ENCODE measurements around the gene MRPL43. TPM values are rescaled to one million over a fixed set of nuclear protein-coding genes. Genes with fewer than 3 reads are reported as not detected.

The MRPL43 gene
- total and polyA plus RNA-seq, 5 donors = 47.2 to 90.6 (median 61.2) TPM

GRCh38 chr10:101018600-101019439 lies 31.5 kb upstream of the MRPL43 start:
- intact Hi-C loops (cut with DNase I) = no loop called here
- H3K27me3 ChIP-seq (ENCODE audit: control insufficient read depth, insufficient read depth) = no peaks in the 10 kb centered on the region
- WGBS = 16% methylated on average over 45 of the region's 45 CpGs
- H3K4me3 ChIP-seq (ENCODE audit: low read length) = no peak overlapping the region
- ATAC-seq (peak; percentile 66 to 83), DNase-seq (peak; percentile 88 to 94 (median 94))
- no peaks in the 10 kb centered on the region for H3K4me1 ChIP-seq (ENCODE audit: control insufficient read depth, insufficient read depth, low read length)
- H3K27ac ChIP-seq (ENCODE audit: low read length) = no peak overlapping the region
- no peaks in the 10 kb centered on the region for H3K9me3 ChIP-seq (ENCODE audit: control insufficient read depth, low read length)

GRCh38 chr10:101018118-101018599 lies 30.9 kb upstream of the MRPL43 start:
- Histone ChIP-seq H3K27ac (ENCODE audit: low read length) (no peak overlapping the region), H3K4me1 (ENCODE audit: control insufficient read depth, insufficient read depth, low read length) (no peaks in the 10 kb centered on the region), H3K4me3 (ENCODE audit: low read length) (no peak overlapping the region), H3K9me3 (ENCODE audit: control insufficient read depth, low read length) (no peaks in the 10 kb centered on the region), H3K27me3 (ENCODE audit: control insufficient read depth, insufficient read depth) (no peaks in the 10 kb centered on the region)
- 52% methylated on average over 20 of the region's 20 CpGs for WGBS
- intact Hi-C loops (cut with DNase I) = no loop called here
- no peak for ATAC-seq
- no peak for DNase-seq

- Histone ChIP-seq H3K4me3 (ENCODE audit: low read length) (no peak overlapping the region), H3K4me1 (ENCODE audit: control insufficient read depth, insufficient read depth, low read length) (no peaks in the 10 kb centered on the region), H3K27me3 (ENCODE audit: control insufficient read depth, insufficient read depth) (no peaks in the 10 kb centered on the region), H3K27ac (ENCODE audit: low read length) (no peak overlapping the region), H3K9me3 (ENCODE audit: control insufficient read depth, low read length) (no peaks in the 10 kb centered on the region)
- intact Hi-C loops (cut with DNase I) = no loop called here
- ATAC-seq = no peak
- 69% methylated on average over 5 of the region's 5 CpGs for WGBS
- no peak for DNase-seq
Measured at GRCh38 chr10:101016814-101017213, 29.5 kb upstream of the MRPL43 start.

GRCh38 chr10:101015582-101015973 lies 28.3 kb upstream of the MRPL43 start:
- ATAC-seq = no peak
- intact Hi-C loops (cut with DNase I) = no loop called here
- Histone ChIP-seq H3K4me1 (ENCODE audit: control insufficient read depth, insufficient read depth, low read length) (no peaks in the 10 kb centered on the region), H3K27ac (ENCODE audit: low read length) (no peak overlapping the region), H3K27me3 (ENCODE audit: control insufficient read depth, insufficient read depth) (no peaks in the 10 kb centered on the region), H3K4me3 (ENCODE audit: low read length) (no peak overlapping the region), H3K9me3 (ENCODE audit: control insufficient read depth, low read length) (no peaks in the 10 kb centered on the region)
- peak in 1 of 3 donors; percentile 65 for DNase-seq
- WGBS = 77% methylated on average over 8 of the region's 8 CpGs

- WGBS = 45% methylated on average over 7 of the region's 7 CpGs
- H3K4me3 ChIP-seq (ENCODE audit: low read length) = no peak overlapping the region
- no peak overlapping the region for H3K27ac ChIP-seq (ENCODE audit: low read length)
- H3K9me3 ChIP-seq (ENCODE audit: control insufficient read depth, low read length) = no peaks in the 10 kb centered on the region
- DNase-seq = no peak
- no peak for ATAC-seq
- intact Hi-C loops (cut with DNase I) = loop anchor here in 1 of 4 donors (1.0 kb wide), 1 partner anchor 21 kb away; no protein-coding TSS in a partner anchor
- H3K27me3 ChIP-seq (ENCODE audit: control insufficient read depth, insufficient read depth) = no peaks in the 10 kb centered on the region
- no peaks in the 10 kb centered on the region for H3K4me1 ChIP-seq (ENCODE audit: control insufficient read depth, insufficient read depth, low read length)
Measured at GRCh38 chr10:101014966-101015581, 27.8 kb upstream of the MRPL43 start.

- WGBS = 17% methylated on average over 11 of the region's 11 CpGs
- Histone ChIP-seq H3K9me3 (ENCODE audit: control insufficient read depth, low read length) (no peaks in the 10 kb centered on the region), H3K4me1 (ENCODE audit: control insufficient read depth, insufficient read depth, low read length) (no peaks in the 10 kb centered on the region), H3K27me3 (ENCODE audit: control insufficient read depth, insufficient read depth) (no peaks in the 10 kb centered on the region), H3K4me3 (ENCODE audit: low read length) (no peak overlapping the region), H3K27ac (ENCODE audit: low read length) (no peak overlapping the region)
- intact Hi-C loops (cut with DNase I) = loop anchor here in 1 of 4 donors (1.0 kb wide), 1 partner anchor 20 kb away; no protein-coding TSS in a partner anchor
- ATAC-seq = peak; percentile 65 to 71
- DNase-seq = peak; percentile 78 to 94 (median 94)
Measured at GRCh38 chr10:101014230-101014884, 27.1 kb upstream of the MRPL43 start.

GRCh38 chr10:101013365-101013825 lies 26.1 kb upstream of the MRPL43 start:
- no peaks in the 10 kb centered on the region for H3K9me3 ChIP-seq (ENCODE audit: control insufficient read depth, low read length)
- H3K4me1 ChIP-seq (ENCODE audit: control insufficient read depth, insufficient read depth, low read length) = no peaks in the 10 kb centered on the region
- intact Hi-C loops (cut with DNase I) = loop anchor here in 1 of 4 donors (2.0 kb wide), 1 partner anchor 19 kb away; no protein-coding TSS in a partner anchor
- DNase-seq (no peak), ATAC-seq (no peak)
- H3K27me3 ChIP-seq (ENCODE audit: control insufficient read depth, insufficient read depth) = no peaks in the 10 kb centered on the region
- no peak overlapping the region for H3K27ac ChIP-seq (ENCODE audit: low read length)
- no peak overlapping the region for H3K4me3 ChIP-seq (ENCODE audit: low read length)
- 56% methylated on average over 9 of the region's 9 CpGs for WGBS

- Histone ChIP-seq H3K9me3 (ENCODE audit: control insufficient read depth, low read length) (no peaks in the 10 kb centered on the region), H3K27ac (ENCODE audit: low read length) (no peak overlapping the region), H3K4me1 (ENCODE audit: control insufficient read depth, insufficient read depth, low read length) (no peaks in the 10 kb centered on the region), H3K27me3 (ENCODE audit: control insufficient read depth, insufficient read depth) (no peaks in the 10 kb centered on the region), H3K4me3 (ENCODE audit: low read length) (no peak overlapping the region)
- 16% methylated on average over 14 of the region's 14 CpGs for WGBS
- intact Hi-C loops (cut with DNase I) = loop anchor here in 1 of 4 donors (2.0 kb wide), 1 partner anchor 18 kb away; no protein-coding TSS in a partner anchor
- DNase-seq = peak; percentile 90 to 95 (median 95)
- peak; percentile 87 to 88 for ATAC-seq
Measured at GRCh38 chr10:101012525-101013364, 25.4 kb upstream of the MRPL43 start.

GRCh38 chr10:101011517-101012423 lies 24.5 kb upstream of the MRPL43 start:
- Histone ChIP-seq H3K27ac (ENCODE audit: low read length) (no peak overlapping the region), H3K4me1 (ENCODE audit: control insufficient read depth, insufficient read depth, low read length) (no peaks in the 10 kb centered on the region), H3K9me3 (ENCODE audit: control insufficient read depth, low read length) (no peaks in the 10 kb centered on the region), H3K27me3 (ENCODE audit: control insufficient read depth, insufficient read depth) (no peaks in the 10 kb centered on the region), H3K4me3 (ENCODE audit: low read length) (no peak overlapping the region)
- WGBS = 57% methylated on average over 22 of the region's 22 CpGs
- DNase-seq = peak in 1 of 3 donors; percentile 69
- intact Hi-C loops (cut with DNase I) = loop anchor here in 1 of 4 donors (2.0 kb wide), 1 partner anchor 17 kb away; no protein-coding TSS in a partner anchor
- no peak for ATAC-seq

All from right cardiac atrium (tissue), 5 donors.